Dedifferentiated amniotic fluid mesenchymal stem cell (primary cell): Measurements from ENCODE around the gene LRRC45.

Source experiments
- DNase-seq: peaks from one replicate; pipeline ENCODE4 v3.0.0-alpha.2; 2016; ENCODE audit errors: extremely low spot score

The LRRC45 gene

GRCh38 chr17:82018989-82019689 lies 4.0 kb upstream of the LRRC45 start:
- no peak for DNase-seq

- peak; percentile 16 for DNase-seq
Observed at GRCh38 chr17:82019690-82020571, 3.2 kb upstream of the LRRC45 start.

DNA sequence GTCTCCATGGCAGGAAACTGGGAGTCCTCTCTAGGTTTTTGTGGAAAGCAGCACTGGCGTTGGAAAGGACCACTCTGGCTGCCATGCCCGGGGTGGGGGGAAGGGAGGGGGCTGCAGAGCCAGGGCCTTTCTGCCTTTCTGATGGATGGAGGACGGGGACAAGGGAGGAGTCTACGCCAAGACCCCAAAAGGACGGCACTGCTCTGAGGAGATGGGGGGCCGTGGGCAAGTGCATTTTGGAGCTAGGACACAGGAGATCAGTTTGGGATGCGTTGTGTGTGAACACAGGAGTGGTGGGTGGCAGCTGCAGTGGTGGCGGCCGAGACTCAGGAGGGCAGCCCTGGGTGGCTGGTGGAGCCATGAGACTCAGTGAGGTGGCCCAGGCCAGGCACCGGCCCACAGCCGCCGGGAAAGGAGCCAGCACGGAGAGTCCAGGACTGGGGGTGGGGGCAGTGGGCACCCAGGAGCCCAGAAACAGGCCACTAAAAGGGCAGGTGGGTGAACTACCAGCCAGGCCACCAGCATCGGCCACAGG lies 2.5 kb upstream of the LRRC45 start:
- no peak for DNase-seq

- peak; percentile 63 for DNase-seq
Observed at GRCh38 chr17:82021107-82021899, 1.8 kb upstream of the LRRC45 start.

- no peak for DNase-seq
Observed at GRCh38 chr17:82021900-82022309, 1.2 kb upstream of the LRRC45 start.

GRCh38 chr17:82022310-82022980 lies 660 bp upstream of the LRRC45 start, which contains the start of gene CENPX:
CENPX (minus strand) TSS chr17:82022878; CDS start chr17:82022861, 17 bp downstream.
- no peak for DNase-seq

DNA sequence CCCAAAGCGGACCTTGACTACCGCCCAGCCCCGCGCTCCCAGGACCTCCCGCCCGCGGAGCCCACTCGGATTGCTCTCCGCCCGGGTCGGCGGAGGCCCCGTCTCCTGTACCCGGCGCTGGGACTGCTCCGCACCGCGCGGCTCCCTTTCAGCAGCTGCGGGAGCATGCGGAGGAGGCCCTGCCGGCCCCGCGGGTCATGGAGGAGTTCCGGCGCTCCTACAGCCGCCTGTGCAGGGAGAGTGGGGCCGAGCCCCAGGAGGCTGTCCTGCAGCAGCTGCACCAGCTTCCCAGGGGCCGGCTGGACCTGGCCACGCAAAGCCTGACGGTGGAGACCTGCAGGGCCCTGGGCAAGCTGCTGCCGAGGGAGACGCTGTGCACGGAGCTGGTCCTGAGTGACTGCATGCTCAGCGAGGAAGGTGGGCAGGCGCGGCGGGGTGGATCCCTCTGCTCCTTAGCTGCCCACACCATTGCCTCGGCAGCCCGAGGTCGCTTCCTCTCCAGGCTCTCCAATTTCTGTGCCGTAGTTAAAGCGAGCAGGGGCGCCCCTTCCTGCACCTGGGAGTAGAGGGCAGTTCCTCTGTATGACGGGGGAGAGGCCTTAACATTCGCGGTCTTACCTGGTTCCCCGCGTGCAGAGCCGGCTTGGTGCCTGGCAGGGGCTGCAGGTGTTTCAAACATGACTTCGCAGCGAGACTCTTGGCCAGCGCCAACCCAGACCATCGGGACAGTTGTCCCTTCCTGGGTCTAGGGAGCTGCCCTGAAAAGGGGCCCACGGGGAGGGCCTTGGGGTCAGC lies 539 bp downstream of the LRRC45 start:
- DNase-seq = no peak

- DNase-seq = no peak
Observed at GRCh38 chr17:82024859-82025258, 1.8 kb downstream of the LRRC45 start.

- no peak for DNase-seq
Observed at GRCh38 chr17:82025401-82026107, 2.4 kb downstream of the LRRC45 start.

GRCh38 chr17:82028246-82028645 lies 5.1 kb downstream of the LRRC45 start:
- DNase-seq = no peak

GRCh38 chr17:82028966-82029365 lies 5.9 kb downstream of the LRRC45 start:
- no peak for DNase-seq

DNA sequence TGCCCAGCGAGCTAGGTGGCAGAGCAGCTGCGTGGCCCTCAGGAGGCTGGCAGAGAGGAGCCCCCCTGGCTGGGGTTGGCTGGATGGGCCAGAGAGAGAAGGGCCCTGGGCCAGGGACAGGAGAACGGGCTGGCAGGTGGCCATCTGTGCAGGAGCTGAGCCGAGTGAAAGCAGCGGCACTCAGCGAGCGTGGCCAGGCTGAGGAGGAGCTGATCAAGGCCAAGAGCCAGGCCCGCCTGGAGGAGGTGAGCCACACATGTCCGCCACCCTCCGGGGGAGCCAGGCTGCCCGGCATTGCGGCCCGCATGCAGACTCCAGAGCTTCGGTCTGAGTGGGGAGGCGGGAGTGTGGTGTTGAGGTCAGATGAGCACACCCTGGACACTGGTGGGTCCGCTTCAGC lies 6.3 kb downstream of the LRRC45 start:
- no peak for DNase-seq

DNA sequence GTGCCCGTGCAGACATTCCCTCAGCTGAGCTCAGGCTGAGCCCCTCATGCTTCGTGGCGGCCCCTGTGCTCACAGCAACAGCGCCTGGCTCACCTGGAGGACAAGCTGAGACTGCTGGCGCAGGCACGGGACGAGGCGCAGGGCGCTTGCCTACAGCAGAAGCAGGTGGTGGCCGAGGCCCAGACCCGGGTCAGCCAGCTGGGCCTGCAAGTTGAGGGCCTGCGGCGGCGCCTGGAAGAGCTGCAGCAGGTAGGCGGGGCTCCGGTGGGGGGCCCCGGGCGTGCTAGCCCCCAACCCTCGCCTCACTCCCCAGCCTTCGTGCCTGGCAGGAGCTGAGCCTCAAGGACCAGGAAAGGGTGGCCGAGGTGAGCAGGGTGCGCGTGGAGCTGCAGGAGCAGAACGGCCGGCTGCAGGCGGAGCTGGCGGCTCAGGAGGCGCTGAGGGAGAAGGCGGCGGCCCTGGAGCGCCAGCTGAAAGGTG lies 6.9 kb downstream of the LRRC45 start:
- no peak for DNase-seq

DNA sequence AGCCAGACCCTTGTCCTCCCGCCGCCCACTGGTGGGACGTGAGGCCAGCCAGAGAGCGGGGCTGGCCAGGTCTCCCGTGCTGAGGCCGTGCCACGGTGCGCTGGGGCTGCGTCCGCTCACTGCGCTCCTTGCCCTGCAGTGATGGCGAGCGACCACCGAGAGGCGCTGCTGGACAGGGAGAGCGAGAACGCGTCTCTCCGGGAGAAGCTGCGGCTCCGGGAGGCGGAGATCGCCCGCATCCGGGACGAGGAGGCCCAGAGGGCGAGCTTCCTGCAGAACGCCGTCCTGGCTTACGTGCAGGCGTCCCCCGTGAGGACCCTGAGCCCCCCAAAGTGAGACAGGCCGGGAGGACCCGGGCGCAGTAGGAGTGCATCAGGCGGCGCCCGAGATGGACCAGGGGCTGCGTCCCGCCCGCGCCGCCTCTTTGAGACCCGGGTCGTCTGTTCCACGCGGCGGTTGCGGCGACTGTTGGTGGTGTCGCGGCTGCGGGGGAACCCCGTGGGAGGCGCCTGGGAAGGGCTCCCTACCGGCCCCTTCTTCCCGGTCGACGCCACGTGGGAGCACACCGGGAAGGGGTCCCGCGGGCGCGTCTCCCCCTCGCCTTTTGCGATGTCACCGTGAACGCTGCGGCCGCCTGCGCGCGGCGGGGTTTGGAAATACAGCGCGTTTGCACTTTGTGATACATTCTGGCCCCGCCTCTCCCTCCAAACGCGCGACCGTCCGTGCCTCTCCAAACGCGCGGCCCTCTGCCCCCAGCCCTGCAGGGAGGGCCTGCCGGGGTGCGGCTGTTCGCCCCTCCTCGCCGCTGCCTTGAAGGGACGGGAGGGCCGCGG lies 7.6 kb downstream of the LRRC45 start:
- DNase-seq = peak; percentile 52

- DNase-seq = no peak
Observed at GRCh38 chr17:82031303-82031884, 8.3 kb downstream of the LRRC45 start, which contains the start of gene RAC3. RAC3 (plus strand) TSS chr17:82031678; CDS start chr17:82031762, 84 bp downstream.

DNA sequence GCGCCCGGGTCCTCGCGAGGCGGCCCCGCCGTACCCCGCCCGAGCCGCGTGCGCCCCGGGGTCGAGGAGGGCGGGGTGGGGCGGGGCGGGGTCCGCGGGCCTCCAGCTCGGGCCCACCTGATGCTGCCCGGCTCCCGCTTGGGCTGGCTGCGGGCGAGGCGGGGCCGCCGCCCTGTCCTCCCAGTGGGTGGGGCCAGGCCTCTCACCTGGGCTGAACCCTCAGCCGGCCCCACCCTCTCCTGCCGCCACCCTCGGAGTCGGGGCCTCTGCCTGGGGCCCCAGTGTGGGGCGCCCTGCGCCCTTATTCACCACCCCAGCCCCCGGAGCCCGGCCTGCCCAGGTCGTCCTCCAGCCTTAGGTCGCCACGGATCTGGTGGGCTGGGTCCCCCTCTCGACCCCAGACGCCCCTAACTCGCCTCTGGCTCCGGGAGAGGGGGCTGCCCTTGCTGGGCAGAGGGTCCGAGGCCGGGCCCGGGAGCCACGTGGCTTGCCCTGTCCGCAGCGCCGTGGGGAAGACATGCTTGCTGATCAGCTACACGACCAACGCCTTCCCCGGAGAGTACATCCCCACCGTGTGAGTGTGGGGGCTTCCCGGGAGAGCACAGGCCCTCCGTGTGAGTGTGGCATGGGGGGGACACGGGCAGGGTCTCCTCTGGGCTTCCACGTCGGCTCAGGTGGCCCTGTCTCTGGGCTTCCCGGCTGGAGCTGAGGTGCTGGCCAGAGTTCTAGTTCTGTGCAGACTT lies 9.0 kb downstream of the LRRC45 start:
- no peak for DNase-seq

DNA sequence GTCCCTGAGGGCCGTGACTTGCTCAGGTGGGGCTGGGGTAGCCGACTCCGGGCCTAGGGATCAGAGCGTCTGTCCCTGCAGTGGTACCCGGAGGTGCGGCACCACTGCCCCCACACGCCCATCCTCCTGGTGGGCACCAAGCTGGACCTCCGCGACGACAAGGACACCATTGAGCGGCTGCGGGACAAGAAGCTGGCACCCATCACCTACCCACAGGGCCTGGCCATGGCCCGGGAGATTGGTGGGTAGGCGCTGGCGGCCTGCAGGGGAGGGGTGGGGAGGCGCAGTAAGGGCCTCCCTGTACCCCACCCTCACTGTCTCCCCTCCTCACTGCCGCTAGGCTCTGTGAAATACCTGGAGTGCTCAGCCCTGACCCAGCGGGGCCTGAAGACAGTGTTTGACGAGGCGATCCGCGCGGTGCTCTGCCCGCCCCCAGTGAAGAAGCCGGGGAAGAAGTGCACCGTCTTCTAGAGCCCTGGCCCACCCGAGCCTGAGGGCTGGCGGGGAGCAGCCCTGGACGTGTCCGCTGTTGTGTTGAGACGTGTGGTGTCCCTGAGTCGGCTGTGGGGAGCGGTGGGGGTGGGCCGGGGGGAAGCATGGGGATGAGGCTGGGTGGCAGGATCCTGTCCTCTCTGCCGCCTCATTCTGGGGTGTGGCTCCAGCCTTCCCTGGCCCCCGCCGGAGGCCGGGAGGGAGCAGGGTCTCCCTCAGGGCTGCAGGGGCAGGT lies 10.4 kb downstream of the LRRC45 start:
- no peak for DNase-seq
